Measurements from ENCODE around the gene GPR55.

The GPR55 gene

GRCh38 chr2:230879271-230879882, 45.7 kb downstream of the GPR55 start:
- DNase-seq (ENCODE audit: low spot score) = no peak

GRCh38 chr2:230878599-230879188, 46.3 kb downstream of the GPR55 start:
- no peak for DNase-seq (ENCODE audit: low spot score)

GRCh38 chr2:230877759-230878598, 47.1 kb downstream of the GPR55 start:
- DNase-seq (ENCODE audit: low spot score) = peak; percentile 76

- DNase-seq (ENCODE audit: low spot score) = no peak
Measured at GRCh38 chr2:230877116-230877758, 47.8 kb downstream of the GPR55 start.

GRCh38 chr2:230875347-230876315, 49.4 kb downstream of the GPR55 start:
- no peak for DNase-seq (ENCODE audit: low spot score)

GRCh38 chr2:230874876-230875275, 50.2 kb downstream of the GPR55 start:
- DNase-seq (ENCODE audit: low spot score) = no peak

GRCh38 chr2:230874456-230874855, 50.6 kb downstream of the GPR55 start:
- no peak for DNase-seq (ENCODE audit: low spot score)

- DNase-seq (ENCODE audit: low spot score) = no peak
Measured at GRCh38 chr2:230873661-230874401, 51.2 kb downstream of the GPR55 start.

GRCh38 chr2:230872968-230873660, 51.9 kb downstream of the GPR55 start:
- no peak for DNase-seq (ENCODE audit: low spot score)

GRCh38 chr2:230872151-230872967, 52.7 kb downstream of the GPR55 start:
- no peak for DNase-seq (ENCODE audit: low spot score)

- no peak for DNase-seq (ENCODE audit: low spot score)
Measured at GRCh38 chr2:230871361-230872150, 53.5 kb downstream of the GPR55 start.

GRCh38 chr2:230870544-230871360, 54.3 kb downstream of the GPR55 start:
- no peak for DNase-seq (ENCODE audit: low spot score)

GRCh38 chr2:230869914-230870543, 55.0 kb downstream of the GPR55 start:
- no peak for DNase-seq (ENCODE audit: low spot score)

- no peak for DNase-seq (ENCODE audit: low spot score)
Measured at GRCh38 chr2:230868947-230869913, 55.8 kb downstream of the GPR55 start.

GRCh38 chr2:230868161-230868946, 56.7 kb downstream of the GPR55 start:
- no peak for DNase-seq (ENCODE audit: low spot score)
